ENCODE results near the gene SDK1. TPM values are rescaled to one million over a fixed set of nuclear protein-coding genes. Genes with fewer than 3 reads are reported as not detected.

Gene SDK1
- total and polyA plus RNA-seq, 12 donors: 1.0 to 5.3 (median 3.2) TPM

DNA sequence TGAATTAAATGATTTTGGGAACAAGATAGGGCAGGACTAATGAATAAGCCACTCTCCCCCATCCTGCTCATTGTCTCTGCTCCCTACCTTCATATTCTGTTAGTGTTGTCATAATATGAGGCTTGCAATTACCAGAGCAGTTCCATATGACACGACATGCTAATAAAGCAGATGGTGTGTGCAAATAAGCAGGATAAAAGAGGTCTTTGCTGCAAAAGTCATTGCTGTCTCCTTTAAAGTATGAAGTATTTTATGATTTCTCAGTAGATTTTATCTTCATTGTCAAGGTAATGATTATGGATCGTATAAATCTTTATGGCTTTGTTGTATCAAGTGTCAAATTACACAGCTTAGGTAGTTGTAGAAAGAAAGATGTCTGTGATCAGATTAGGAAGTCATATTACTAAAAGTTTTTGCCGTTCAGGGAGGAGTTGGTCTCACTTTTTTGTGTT lies 114.8 kb downstream of the SDK1 start:
- no peak for ATAC-seq
- Histone ChIP-seq H3K4me3 (no peak overlapping the region), H3K36me3 (no peaks in the 10 kb centered on the region), H3K9me3 (no peaks in the 10 kb centered on the region), H3K27me3 (peaks cover 0 to 2% (median 0%) of the 10 kb centered on the region in 7 donors), H3K27ac (no peak overlapping the region), H3K4me1 (no peaks in the 10 kb centered on the region)
- no peak for DNase-seq
- TF ChIP-seq, protein P1, sequence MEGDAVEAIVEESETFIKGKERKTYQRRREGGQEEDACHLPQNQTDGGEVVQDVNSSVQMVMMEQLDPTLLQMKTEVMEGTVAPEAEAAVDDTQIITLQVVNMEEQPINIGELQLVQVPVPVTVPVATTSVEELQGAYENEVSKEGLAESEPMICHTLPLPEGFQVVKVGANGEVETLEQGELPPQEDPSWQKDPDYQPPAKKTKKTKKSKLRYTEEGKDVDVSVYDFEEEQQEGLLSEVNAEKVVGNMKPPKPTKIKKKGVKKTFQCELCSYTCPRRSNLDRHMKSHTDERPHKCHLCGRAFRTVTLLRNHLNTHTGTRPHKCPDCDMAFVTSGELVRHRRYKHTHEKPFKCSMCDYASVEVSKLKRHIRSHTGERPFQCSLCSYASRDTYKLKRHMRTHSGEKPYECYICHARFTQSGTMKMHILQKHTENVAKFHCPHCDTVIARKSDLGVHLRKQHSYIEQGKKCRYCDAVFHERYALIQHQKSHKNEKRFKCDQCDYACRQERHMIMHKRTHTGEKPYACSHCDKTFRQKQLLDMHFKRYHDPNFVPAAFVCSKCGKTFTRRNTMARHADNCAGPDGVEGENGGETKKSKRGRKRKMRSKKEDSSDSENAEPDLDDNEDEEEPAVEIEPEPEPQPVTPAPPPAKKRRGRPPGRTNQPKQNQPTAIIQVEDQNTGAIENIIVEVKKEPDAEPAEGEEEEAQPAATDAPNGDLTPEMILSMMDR (IDR thresholded peaks at IDR 0.05): no peak
- intact Hi-C loops (cut with DNase I): no loop called here
- 65 to 72% methylated on average over 3 of the region's 3 CpGs for WGBS, 2 donors

- ATAC-seq: no peak
- no peak overlapping the region for H3K4me3 ChIP-seq
- intact Hi-C loops (cut with DNase I): no loop called here
- TF ChIP-seq, protein P1 (IDR thresholded peaks at IDR 0.05): no peak
- no peaks in the 10 kb centered on the region for H3K27me3 ChIP-seq
- WGBS, 2 donors: 79 to 85% methylated on average over 4 of the region's 4 CpGs
- no peak for DNase-seq
- H3K9me3 ChIP-seq: peaks cover 0 to 3% (median 0%) of the 10 kb centered on the region in 11 donors
- no peak overlapping the region for H3K27ac ChIP-seq
- no peaks in the 10 kb centered on the region for H3K36me3 ChIP-seq
- H3K4me1 ChIP-seq: no peaks in the 10 kb centered on the region
Measured at GRCh38 chr7:3416453-3416852, 115.4 kb downstream of the SDK1 start.

GRCh38 chr7:3425087-3425486 lies 124.0 kb downstream of the SDK1 start:
- Histone ChIP-seq H3K4me3 (no peak overlapping the region), H3K27me3 (no peaks in the 10 kb centered on the region), H3K4me1 (no peaks in the 10 kb centered on the region), H3K9me3 (peaks cover 0 to 13% (median 0%) of the 10 kb centered on the region in 11 donors), H3K36me3 (no peaks in the 10 kb centered on the region), H3K27ac (no peak overlapping the region)
- DNase-seq: no peak
- TF ChIP-seq, protein P1 (IDR thresholded peaks at IDR 0.05): no peak
- intact Hi-C loops (cut with DNase I): no loop called here
- ATAC-seq: no peak

DNA sequence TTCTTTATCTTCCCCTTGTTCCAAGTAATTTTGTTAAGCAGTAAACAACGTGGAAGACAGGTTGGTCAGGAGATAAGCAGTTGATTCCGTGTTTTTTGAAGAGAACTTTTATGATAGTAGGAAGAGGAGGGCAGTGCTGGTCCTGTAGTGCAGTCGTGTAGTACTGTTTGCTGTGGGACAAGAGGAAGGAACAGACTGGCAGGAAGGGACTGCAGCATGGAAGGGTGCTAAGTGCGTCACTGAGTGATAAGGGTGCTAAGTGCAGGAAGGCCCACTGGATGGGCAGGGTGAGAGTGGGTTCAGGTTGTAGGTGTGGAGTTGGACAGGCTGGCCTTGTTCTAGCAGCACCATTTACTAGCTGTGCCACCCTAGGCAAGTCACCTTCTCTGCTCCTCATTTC lies 125.0 kb downstream of the SDK1 start:
- H3K36me3 ChIP-seq: no peaks in the 10 kb centered on the region
- H3K4me1 ChIP-seq: no peaks in the 10 kb centered on the region
- TF ChIP-seq, protein P1 (IDR thresholded peaks at IDR 0.05): no peak
- ATAC-seq (no peak), DNase-seq (no peak)
- H3K27me3 ChIP-seq: no peaks in the 10 kb centered on the region
- H3K9me3 ChIP-seq: peaks cover 0 to 13% (median 0%) of the 10 kb centered on the region in 11 donors
- WGBS, 2 donors: 44 to 54% methylated on average over 4 of the region's 4 CpGs
- intact Hi-C loops (cut with DNase I): no loop called here
- no peak overlapping the region for H3K4me3 ChIP-seq
- H3K27ac ChIP-seq: no peak overlapping the region

Data from heart right ventricle (tissue), 16 donors.